NT2/D1 (cell line): ENCODE data around the gene HSPBP1.

Experiments used
- SUZ12 ChIP-seq: IDR thresholded peaks from 2 replicates; pipeline ENCODE4 v1.6.1; 2011; ENCODE audit not compliant: insufficient read length, insufficient read depth; ENCODE audit errors: extremely low read depth
- YY1 ChIP-seq: IDR thresholded peaks from 2 replicates; pipeline ENCODE4 v1.6.1; 2011; ENCODE audit not compliant: insufficient read length, insufficient read depth
- ZNF274 ChIP-seq: IDR thresholded peaks from 2 replicates; pipeline ENCODE4 v1.6.1; 2011; ENCODE audit warnings: mild to moderate bottlenecking, low read depth, low read length

DNA sequence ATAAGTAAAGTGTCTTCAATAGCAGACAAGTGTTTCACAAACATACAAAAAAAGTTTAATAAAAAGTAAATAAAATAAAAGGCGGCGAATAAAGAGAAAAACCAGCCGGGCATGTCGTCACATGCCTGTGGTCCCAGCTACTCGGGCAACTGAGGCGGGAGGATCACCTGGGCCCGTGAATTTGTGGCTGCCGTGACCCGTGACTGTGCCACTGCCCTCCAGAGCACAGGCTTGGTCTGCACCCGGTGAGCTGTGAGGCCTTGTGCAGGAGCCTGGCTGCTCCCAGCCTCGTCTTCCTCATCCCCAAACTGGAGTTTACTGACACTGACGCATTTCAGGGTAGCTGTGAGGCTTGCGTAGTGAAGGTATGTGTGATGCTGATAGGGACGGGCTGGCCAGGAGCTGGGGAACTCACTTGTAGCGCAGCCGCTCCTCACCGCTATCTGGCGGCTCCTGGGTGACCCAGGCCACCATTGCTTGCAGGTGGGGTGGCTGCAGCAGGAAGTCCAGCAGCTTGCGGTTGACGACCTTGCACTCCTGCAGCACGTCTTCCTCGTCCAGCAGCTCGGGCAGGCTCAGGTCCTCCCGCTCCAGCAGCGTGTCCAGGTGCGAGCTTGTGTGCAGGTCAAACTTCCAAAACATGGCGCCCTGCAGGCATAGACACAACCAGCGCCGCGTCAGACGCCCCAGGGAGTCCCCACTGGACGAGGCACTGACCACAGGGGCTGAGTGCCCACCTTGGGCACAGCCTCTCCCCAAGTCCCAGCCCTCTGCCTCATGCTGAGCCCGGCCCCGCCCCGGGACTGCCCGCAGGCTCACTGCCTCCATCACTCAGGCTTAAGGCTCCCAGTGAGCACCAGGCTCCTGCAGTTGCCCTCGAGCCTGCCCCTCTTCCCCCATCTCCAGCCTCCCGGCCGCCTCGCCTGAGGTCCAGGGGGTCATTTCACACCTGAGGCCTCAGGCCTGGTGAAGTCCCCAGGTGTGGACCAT, 33.2 kb downstream of the HSPBP1 start:
- TF ChIP-seq ZNF274 (no peak), YY1 (no peak), SUZ12 (no peak)
